NCI-H748 (cell line): ENCODE measurements around the gene CBL.
"Not testable (repeated sequence)": the region's sequence is repeated elsewhere in the genome, so short reads cannot be mapped to it uniquely, and the experiment has no call there.

Experiments
- DNase-seq: peaks from one replicate; lab custom pipeline; 2025; ENCODE audit not compliant: unreplicated experiment; lab: John Stamatoyannopoulos, UW

The CBL gene

DNA sequence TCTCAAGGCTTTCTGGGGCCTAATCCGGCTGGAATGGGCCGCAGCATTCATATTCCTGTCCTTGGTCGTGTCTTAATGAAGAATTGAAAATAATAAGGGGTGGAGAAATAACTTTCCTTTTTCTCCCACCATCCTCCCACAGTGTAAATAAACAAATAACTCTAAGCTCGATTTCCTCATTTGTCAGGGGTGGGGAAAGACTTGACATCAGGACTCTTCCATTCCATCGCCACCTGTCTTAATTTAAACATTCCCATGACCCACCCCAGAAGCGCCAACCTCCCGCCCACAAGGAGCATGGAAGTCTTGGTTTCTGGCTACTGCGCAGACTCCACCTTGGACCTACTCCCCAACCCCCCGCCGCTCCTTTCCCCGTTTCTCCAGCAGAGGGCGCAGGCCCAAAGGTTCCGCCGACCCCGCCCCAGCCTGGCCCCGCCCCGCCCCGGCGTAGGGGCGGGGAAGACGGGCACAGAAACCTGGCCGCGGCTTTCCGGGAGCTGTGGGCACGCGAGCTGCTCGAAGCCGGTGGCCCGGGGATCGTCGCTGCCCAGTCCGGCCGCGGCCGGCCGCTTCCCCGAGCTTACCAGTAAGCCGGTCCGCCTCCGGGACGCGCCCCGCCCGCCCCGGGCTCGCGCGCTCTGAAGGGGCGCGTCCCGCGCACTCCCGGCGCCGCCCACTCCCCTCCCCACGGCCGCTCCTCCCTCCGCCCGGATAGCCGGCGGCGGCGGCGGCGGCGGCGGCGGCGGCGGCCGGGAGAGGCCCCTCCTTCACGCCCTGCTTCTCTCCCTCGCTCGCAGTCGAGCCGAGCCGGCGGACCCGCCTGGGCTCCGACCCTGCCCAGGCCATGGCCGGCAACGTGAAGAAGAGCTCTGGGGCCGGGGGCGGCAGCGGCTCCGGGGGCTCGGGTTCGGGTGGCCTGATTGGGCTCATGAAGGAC lies at the start of gene CBL:
Gene CBL, plus strand, starts transcription at position 766 of the 937 bp plus-strand sequence. Its CDS starts 79 bp downstream, at position 845.
- peak; percentile 87 for DNase-seq

GRCh38 chr11:119156496-119156895 lies 49.6 kb upstream of the CBL start:
- no peak for DNase-seq

DNA sequence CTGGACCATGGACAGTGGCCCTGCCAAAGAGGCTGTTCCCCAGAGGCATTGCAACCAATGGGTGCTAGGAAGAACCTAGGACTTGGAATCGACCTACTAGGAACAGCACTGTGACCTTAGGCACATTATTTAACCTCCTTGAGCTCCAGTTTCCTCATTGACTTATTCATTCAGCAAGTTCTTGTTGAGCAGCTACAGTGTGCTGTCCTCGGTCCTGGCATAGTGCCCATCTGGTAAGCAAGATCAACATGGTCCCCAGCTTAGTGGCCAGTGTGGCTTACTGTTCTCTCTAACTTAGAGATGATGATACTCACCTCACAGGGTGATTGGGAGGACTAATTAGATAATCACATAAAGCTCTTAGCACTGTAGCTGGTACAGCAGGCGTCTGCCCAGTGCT lies 49.1 kb upstream of the CBL start:
- DNase-seq, result peak; percentile 8

GRCh38 chr11:119158467-119158866 lies 47.7 kb upstream of the CBL start:
- no peak for DNase-seq

DNA sequence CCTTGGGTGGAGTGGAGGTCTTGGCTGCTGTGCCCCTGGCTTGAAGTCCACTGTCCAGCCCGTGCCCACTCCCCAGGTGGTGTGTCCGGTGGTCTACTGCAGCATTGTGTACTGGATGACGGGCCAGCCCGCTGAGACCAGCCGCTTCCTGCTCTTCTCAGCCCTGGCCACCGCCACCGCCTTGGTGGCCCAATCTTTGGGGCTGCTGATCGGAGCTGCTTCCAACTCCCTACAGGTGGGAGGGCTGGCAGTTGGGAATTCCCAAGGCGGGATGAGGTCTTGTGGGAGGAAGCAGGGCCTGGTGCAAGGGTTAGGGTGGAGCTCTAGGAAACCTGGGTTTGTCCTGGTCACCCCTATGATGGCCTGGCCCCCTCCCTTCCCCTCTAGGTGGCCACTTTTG lies 46.0 kb upstream of the CBL start:
- no peak for DNase-seq

GRCh38 chr11:119161871-119162270 lies 44.3 kb upstream of the CBL start:
- no peak for DNase-seq

GRCh38 chr11:119166368-119167076 lies 39.6 kb upstream of the CBL start:
- no peak for DNase-seq

DNA sequence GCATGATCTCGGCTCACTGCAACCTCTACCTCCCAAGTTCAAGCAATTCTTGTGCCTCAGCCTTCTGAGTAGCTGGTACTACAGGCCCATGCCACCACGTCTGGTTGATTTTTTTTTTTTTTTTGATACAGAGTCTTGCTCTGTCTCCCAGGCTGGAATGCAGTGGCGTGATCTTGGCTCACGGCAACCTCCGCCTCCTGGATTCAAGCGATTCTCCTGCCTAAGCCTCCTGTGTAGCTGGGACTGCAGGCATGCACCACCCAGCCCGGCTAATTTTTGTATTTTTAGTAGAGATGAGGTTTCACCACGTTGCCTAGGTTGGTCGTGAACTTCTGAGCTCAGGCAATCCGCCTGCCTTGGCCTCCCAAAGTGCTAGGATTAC lies 39.1 kb upstream of the CBL start:
- not testable (repeated sequence) for DNase-seq

DNA sequence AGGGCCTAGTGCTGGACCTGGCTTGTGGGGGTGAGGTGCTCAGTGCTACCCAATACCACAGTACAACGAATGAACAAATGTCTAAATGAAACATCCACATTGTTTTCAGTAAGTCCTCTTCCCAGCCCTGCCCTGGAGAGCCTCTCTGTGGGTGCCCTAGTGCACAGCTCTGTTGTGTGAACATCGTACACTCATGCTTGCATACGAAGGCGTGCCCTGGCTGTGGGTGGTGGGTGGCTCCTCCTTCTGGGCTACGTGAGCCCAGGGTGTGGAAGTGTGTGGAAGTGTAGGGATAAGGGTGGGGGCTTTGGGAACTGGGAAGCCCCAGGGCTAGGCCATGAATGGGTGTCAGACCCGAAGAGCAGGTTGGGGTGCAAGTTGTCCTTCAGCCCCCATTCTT lies 38.2 kb upstream of the CBL start:
- DNase-seq, result no peak

DNA sequence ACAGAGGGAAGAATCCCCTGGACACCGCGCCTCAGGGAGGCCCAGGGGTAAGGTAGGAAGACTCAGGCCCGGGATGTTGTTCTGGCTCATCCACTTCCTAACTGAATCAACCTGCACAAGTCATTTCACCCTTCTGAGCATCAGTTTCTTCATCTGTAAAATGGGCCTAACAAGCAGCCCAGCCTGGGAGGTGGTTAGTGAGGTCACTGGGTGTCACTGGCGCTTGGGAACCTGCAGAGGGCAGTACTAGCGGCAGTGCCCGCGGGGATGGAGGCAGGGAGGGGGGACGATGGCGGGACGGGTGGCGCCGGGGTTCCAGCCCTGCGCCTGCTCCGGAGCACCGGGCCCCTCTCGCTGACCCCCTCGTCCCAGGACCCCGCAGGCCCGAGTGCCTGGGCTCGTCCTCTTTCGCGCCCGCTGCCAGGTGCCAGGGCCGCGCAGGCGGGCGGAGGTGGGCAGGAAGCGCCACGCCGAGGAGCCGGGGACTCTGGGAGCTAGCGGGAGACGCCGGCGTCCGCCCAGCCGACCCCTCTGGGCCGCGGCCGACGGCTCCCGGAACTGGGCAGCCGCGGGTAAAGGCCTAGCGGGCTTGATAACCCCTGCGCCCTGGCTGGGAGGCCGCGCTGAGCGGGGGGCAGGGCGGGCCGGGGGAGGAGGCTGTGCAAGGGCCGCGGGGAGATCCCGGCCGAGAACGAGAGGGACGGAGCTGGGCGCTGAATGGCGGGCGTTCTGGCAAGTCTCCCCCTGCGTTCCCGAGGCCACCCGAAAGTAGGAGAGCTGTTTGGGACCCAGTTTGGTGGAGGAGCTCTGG lies 37.5 kb upstream of the CBL start, which contains the start of gene NLRX1:
Gene NLRX1, plus strand, starts transcription at position 255 of the 811 bp plus-strand sequence. CDS start 2,679 bp downstream, outside the sequence.
- peak; percentile 76 for DNase-seq

DNA sequence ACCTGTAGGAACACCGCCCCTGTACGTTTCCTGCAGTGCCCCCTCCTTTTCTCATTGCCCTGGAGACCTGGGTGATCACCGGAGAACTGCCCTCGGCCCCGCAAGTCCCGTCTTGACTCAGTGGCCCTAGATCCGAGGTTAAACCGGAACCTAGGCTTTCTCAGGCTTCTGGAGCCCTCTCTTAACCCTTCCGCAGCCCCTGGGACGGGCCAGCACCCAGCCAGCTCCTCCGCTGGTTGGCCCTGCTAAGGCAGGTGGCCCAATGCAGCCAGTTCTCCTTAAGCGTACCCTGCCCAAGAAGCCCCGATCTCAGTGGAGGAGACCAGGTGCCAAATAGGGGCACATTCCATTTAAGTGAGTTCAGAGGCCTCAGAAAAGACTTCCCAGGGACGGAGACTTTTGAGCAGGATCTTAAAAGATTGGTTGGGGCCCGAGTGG lies 36.8 kb upstream of the CBL start:
- DNase-seq, result no peak

DNA sequence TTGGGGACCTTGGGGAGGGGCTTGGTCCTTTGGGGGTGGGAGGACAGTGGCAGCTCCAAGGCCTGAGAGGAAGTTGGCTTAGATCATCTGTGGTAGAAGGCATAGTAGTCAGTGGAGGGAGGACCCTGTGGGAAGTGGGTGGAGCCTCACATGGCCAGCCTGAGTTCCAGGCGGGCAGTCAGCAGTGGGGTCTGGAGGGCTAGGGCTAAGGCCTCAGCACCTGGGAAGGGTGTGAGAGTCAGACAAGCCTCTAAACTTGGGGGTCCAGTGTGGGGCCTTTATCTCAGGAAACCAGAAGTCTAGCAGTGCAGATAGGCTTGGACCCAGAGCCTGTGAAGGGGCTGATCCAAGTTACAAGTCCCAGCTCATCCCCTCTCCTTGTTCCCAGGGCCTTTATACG lies 33.6 kb upstream of the CBL start:
- DNase-seq, result no peak

DNA sequence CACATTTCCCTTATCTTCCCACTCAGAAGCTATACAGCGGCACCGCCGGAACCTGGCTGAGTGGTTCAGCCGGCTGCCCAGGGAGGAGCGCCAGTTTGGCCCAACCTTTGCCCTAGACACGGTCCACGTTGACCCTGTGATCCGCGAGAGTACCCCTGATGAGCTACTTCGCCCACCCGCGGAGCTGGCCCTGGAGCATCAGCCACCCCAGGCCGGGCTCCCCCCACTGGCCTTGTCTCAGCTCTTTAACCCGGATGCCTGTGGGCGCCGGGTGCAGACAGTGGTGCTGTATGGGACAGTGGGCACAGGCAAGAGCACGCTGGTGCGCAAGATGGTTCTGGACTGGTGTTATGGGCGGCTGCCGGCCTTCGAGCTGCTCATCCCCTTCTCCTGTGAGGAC lies 32.7 kb upstream of the CBL start:
- DNase-seq, result no peak

GRCh38 chr11:119175493-119176077 lies 30.6 kb upstream of the CBL start:
- DNase-seq, result peak; percentile 22

- no peak for DNase-seq
These were observed 27.9 kb upstream of the CBL start for GRCh38 chr11:119178166-119178680.

DNA sequence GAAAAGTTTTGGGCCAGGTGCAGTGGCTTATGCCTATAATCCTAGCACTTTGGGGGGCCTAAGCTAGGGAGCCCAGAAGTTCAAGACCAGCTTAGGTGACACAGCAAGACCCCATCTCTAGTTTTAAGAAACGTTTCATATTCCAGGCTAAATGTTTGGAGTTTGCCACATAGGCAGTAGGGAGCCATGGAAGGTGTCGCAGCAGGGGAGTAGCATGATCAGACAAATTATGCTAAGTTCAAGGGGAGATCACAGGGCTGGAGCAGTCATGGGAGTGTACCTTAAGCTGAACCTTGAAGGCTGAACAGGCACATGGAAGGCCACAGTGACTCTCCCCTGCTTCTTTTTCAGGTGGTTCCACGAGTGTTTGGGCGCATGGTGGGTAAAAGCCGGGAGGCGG lies 26.8 kb upstream of the CBL start:
- no peak for DNase-seq

DNA sequence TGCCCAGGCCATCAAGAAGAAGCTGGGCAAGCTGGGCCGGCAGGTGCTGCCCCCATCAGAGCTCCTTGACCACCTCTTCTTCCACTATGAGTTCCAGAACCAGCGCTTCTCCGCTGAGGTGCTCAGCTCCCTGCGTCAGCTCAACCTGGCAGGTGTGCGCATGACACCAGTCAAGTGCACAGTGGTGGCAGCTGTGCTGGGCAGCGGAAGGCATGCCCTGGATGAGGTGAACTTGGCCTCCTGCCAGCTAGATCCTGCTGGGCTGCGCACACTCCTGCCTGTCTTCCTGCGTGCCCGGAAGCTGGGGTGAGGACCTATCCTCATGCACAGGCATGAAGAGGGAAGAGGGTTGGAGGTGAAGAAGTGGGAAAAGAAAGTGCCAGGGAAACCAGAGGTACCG lies 26.2 kb upstream of the CBL start:
- DNase-seq, result peak; percentile 92

GRCh38 chr11:119180729-119181676 lies 25.1 kb upstream of the CBL start:
- peak; percentile 11 for DNase-seq

DNA sequence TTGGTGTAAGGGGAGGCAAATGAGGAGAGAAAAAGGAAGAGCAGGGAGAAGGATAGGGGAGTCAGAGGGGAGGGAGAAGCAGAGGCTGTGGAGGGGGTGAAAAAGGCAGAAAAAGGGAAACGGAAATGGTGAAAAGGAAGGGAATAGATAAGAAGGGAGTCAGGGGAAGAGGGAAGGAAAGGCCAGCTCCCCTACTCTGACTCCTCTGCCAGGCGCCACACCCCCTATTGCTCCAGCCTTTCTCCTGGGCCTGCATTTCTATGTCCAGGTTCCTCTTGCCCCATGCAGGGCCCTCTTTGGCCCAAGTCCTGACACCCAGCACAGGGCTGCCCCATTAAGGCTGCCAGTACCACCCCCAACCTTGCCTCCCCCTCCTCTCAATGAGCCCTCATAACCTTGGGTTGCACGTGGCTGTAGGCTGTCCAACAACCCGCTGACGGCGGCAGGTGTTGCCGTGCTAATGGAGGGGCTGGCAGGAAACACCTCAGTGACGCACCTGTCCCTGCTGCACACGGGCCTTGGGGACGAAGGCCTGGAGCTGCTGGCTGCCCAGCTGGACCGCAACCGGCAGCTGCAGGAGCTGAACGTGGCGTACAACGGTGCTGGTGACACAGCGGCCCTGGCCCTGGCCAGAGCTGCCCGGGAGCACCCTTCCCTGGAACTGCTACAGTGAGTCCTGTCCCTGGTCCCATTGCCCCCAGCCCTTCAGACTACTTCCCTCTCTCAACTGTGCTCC lies 24.3 kb upstream of the CBL start:
- DNase-seq, result peak; percentile 86
